Cerebellar nuclear complex (tissue), 1 donor: Measurements from ENCODE around the gene LYRM1.

Source experiments
- DNase-seq, 2 experiments: peaks; one replicate each; lab custom pipeline; 2025; lab: John Stamatoyannopoulos, UW

Gene LYRM1

DNA sequence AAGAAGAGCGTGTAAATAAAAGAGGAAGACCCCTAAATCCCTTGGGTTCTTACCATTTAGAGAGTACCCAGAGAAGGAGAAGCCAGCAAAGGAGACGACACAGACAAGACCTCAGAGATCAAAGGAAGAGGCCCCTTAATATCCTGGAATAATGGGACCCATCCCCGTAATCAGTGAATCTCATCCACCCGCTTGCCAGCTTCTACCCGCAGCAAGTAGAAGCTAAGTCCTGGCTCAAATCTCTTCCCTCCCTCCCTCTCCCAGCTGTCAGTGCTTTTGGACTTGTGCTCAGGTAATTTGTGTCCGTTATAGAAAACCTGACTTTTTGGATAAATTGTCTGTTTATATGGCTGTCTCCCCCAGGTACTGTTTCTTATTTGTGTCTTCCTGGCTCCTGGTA is 1.9 kb downstream of the LYRM1 start:
- DNase-seq, result no peak

DNA sequence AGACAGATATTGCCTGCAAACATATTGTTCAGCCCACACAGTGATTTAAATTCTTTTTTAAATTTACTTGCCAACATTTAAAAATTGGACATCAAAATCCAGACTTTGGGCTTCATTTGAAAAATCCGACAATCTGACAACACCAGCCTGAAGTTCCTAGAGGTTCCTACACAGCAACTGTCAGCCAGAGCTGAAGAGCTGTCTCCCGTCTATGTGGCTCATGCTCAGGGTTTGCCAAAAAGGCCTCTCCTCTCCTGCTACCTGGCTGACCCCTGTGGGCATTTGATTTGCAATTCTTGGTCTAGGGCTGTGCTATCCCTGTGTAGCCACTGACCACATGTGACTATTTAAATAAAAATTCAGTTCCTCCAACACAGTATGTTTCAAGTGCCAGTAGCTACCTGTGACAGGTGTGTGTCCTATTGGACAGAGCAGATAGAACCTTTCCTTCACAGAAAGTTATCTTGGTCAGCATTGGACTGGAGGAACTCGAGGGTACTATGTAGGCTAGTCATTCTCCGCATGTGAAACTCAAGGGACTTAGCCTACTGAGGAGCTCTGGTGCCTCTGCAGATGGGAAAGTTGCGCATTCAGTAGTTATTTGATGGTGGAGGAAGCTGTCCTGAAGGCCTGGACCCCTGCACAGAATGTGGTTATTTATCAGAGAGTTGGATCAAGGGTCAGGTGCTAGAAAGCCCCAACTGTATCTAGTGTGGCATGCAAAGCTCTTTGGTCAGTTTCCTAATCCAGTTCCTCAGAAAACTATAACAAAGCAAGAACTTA is 2.7 kb downstream of the LYRM1 start:
- no peak for DNase-seq

DNA sequence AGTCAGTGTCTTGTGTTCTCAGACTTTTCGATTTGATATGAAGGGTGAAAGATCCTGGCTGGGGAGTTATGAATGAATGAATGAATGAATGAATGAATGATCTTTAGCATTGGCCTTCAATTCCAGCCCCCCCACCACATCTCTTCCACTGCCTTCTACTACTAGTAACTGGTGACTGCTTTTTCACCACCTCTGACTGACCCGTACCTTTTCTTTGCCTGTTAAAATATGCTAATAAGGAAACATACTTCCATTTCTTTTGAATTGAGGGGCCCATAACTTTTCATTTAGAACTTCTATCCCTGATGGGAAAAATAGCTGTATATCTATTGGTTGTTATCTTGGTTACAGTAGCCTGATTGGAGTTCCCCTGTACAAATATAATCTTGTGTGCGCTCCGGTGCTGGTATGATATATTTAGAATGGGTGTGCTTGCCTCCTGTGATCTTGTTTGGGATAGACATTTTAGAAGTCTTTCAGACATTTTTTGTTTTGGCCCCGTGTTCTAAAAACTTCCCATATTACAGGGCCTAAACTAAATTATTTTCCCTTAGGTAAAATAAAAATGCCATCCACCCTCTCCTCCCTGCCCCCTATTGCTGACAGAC is 3.4 kb downstream of the LYRM1 start:
- DNase-seq, result no peak

DNA sequence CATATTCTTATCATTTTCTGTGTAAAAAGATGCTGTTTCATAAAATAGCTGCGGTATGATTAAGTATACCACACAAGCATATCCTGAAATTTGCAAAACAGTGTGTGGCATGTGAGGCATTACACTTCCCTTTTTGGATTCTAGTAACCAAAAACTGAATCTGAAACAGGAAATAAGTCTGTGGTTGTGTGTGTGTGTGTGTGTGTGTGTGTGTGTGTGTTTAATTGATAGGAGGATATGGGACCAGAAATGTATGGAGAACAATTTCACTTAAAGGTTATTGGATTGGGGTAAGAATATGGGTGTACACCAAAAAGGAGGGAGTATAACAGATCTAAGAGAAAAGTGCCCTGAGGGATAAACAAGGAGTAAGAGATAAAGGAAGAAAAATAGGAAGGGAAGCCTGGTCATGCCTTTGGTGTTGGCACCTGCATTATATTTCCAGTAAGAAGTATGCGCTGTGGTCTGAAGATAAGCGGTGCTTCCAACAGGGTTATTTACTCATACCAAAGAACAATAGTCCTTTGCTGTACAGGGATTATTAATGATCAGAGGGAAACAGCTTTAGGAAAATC is 4.0 kb downstream of the LYRM1 start:
- no peak for DNase-seq

DNA sequence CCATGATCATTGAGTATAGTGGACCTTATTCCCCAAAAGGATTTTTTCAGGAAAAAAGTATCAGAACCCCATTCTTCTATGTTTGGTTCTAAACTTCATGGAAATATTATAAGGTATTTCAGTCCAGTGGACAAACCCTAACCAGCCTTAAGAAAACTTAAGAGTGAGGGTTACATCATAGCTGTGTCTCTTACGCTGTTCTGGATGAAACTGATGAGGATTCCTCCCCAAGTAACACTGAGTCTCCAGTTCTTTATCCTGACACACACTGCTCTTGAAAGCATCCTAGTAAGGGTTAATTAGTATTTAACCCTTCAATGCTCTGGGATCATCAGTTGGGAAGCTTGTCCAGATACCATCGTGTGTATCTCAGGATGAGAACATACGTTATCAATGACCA is 5.0 kb downstream of the LYRM1 start:
- DNase-seq, result no peak

DNA sequence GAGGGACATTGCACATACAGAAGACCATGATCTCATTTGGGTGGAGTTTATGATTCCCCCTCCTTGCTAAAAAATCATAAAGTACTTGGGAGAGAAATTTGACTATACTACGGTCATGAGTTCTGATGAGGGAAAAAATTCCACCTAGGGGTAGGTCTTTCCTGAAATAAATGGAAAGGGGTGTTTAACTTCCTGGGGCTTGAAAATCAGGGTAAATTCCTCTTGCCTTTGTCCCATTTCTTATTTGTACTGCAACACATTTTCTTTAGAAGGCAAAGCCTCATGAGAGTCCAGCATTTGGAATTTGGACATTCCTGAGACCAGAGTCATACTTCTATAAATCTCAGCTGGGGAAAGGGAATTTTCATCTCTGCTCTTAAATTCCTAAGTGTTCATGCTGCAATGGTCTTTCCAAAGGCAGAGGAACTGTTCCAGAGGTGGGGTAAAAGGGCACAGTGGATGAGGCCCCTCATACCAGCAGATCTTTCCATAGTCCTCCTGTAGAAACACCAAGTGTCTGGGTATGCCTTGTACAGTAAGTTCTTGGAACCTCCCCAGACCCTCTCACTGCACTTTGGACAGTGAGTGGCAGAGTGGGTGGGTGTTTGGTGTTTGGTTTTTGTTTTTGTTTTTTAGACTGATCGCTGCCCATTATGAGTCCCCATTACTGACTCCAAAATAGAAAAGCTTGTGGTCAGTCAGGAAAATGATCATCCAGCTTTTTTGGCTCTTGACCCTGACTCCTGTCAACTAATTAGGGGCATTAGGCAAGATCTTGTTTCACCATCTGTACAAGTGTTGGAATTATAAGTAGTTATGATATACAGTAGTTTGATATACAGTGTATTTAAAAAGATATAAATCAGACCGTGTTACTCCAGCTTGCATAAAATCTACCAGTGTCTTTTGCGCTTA is 6.0 kb downstream of the LYRM1 start:
- no peak for DNase-seq

DNA sequence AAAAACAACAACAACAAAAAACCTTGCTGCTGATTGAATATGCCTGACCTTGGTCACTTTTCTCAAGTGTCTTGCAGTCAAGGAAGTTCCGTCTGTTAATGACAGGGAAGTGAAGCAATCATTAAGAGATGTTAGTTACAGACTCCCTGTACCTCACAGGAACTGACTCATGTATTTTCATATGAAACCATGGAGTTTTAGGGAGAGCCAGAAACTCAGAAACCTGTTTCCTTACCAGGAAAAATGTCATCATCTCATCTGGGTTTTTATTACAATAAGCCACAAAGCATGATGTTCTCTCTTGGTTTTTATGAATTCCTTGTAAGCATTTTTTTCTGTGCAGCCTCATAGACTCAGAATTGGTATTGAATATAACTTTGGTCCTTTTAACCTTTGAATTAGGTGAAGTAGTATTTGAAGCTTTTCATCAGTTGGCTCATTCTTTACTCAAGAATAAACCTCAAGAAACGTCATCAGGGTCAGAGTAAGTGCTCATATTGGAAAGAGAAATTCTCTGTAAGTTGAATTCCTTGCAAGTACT is 10.3 kb downstream of the LYRM1 start:
- no peak for DNase-seq

DNA sequence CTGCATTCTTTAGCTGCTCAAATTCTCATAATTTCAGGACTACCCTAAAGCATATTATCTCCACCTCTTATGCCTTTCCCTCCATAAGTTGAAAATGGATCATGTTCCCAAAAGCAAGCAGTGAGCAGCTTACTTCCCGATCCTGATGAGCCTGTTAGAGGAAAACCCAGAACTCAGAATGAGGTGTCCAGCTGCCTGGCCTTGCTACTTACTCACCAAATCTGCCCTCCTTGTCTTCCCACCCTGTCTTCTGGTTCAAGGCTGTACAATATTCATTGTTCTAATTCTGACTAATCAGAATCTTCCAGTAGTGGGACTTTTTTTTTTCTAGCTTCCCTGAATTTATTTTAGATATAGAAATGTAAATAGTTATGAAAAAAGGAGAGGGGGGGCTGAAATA is 10.8 kb downstream of the LYRM1 start:
- no peak for DNase-seq

DNA sequence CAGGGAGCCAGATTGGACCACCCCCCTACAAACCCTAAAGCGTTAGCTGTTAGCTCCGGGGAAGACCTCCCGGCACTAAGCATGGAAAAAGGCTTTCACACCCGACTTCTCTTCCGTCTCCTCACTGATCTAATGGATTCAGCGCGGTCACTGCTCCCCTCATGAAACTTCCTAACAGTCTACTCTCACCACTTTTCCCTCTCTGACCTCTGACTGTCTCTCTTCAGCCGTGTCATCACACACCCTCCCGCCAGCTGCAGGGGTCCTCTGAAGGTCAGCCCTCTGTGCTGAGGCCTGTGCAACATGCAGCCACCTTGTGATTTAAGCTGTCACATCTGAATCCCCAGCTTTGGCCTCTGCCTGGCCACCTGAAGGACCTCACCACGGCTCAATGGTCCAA is 15.7 kb downstream of the LYRM1 start:
- DNase-seq, result no peak

DNA sequence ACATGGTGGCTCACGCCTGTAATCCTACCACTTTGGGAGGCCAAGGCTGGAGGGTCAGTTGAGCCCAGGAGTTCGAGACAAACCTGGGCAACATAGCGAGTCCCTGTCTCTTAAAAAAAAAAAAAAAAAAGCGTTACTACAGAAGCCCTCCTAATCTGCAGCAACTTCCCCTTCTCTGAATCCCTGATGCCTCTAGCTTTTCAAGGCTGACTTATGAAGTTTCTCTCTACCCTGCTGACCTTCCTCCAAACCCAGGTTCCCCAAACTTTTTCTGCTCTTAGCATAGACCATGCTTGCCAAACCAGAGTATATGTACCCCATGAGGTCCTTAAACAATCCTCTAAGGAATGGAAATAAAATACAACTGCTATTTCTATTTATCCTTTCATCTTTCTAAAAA is 16.4 kb downstream of the LYRM1 start:
- DNase-seq, result no peak

DNA sequence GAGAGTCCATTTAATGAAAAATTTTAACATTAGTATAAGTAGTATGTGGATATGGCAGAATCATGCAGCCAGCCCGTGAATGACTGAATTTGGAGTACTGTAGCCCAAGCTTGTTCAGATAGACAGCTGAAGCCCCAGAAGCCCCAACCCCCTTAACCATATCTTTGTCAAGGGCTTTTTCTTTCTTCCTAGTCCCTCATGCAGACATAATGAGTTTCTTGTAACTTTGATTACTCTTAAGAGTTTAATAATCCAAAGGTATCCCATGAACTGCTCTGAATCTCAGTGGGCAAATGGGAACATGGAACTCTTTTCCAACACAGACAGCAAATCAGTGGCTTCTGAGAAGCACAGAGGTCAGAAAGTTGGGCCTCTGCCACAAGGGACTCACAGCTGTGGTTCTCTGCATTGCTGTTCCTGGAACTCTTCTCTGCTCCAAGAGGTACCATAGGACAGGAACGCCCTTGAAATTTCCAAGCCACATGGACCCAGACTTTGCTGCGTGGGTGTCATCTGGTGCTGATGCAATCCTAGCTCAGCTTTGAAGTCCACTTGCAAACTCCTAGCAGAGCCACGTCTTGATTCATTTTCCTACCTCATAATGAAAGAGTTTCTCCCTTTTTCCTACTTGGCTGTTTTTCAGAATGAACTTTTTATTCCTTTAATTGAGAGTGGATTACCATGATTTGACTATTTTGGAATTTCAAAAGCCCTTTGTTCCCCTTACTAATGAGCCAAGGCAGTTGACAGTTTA is 18.1 kb downstream of the LYRM1 start:
- DNase-seq, result no peak

DNA sequence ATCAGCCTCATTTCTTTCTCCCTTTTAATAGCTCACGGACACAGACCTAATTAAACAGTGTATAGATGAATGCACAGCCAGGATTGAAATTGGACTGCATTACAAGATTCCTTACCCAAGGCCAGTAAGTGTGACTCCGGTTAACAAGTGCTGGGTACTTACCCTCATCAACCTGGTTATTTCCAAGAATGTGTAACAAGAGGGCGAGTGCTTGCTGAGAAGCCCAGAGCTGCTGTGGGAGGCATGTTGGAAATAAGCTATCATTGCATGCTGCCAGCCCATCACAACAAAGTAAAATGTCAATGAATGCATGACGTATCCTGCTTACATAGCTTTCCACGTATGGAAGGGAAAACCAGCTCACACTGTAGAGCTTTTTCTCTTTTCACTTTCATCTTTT is 19.5 kb downstream of the LYRM1 start:
- no peak for DNase-seq

DNA sequence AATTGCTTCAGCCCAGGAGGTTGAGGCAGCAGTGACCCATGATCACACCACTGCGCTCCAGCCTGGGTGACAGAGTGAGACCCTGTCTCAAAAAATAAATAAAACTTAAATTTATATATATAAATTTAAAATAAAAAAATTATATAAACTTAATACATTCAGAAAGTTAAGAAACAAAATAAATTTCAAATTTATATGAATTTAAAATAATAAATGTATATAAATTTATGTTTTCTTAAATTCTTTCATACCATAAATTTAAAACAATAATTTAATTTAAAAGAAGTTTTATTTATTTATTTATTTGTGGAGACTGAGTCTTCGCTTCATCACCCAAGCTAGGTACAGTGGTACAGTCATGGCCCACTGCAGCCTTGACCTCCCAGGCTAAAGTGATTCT is 20.2 kb downstream of the LYRM1 start:
- no peak for DNase-seq

DNA sequence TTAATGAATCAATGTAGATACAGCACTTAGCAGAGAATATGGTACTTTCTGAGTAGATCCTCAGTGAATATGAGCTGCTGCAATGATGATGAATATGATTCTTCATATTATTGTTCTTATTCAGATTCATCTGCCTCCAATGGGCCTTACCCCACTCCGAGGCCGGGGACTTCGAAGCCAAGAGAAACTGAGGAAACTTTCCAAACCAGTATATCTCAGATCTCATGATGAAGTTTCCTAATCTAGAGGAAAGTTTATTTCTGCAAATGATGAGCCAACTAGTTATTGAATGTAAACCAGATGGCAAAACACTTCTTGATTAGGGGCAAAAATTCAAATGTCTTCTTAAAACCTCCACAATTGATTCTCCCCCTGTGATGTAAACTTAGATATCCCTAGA is 23.3 kb downstream of the LYRM1 start:
- no peak for DNase-seq

DNA sequence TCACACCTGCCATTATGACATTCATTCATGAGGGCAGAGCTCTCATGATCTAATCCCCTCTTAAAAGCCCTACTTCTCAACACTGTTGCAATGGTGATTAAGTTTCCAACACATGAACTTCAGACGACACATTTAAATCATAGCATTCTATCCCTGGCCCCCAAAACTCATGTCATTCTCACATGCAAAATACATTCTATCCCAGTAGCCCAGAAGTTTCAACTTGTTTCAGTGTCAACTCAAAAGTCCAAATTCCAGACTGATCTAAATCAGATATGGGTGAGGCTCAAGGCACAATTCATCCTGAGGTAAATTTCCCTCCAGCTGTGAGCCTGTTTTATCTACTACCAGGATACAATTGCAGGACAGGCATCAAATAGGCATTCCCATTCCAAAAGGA is 25.2 kb downstream of the LYRM1 start:
- DNase-seq, result no peak

DNA sequence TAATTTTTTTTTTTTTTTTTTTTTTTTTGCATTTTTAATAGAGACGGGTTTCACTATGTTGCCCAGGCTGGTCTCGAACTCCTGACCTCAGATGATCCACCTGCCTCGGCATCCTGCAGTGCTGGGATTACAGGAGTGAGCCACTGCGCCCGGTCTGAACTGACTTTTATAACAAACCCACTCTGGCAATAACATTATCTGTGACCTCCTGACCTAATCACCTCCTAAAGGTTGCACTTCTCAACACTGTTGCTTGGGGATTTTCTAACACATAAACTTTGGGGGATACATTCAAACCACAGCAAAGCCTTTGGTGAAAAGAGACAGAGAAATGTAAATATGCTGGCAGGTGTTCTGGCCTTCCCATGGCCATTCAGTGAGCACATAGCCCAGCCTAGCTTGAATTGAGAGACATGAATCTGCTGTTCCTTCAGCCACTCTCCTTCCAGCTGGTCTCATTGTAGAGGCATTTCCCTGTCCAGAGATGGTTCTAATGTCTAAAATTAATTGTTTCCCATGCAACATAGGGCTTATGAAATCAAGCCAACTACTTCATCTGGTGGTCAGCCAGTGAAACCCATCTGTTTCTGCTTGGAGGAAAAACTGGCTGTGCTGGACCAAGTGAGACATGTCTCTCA is 28.3 kb downstream of the LYRM1 start:
- DNase-seq, result peak; percentile 39 to 80

DNA sequence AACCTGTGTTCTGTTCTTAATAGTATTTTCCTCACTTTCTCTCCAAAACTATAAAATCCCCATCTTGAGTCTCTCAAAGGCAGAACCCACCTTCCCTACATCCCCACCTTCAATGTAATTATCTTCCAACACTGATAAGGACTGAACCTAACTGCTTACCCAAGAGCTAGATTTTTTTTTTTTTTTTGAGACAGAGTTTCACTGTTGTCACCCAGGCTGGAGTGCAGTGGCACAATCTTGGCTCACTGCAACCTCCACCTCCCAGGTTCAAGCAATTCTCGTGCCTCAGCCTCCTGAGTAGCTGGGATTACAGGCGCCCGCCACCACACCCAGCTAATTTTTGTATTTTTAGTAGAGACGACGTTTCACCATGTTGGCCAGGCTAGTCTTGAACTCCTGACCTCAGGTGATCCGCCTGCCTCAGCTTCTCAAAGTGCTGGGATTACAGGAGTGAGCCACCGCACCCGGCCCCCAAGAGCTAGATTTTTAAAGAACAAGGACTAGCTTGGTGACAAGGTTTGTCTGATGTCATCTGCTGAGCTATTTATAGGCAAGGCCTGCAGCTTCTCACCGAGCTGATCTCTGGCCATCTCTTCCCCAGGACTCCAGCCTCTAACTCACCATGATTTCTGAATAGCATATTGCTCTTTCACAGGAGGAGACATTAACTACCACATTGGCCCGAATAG is 29.2 kb downstream of the LYRM1 start:
- DNase-seq, result peak; percentile 68 to 86

DNA sequence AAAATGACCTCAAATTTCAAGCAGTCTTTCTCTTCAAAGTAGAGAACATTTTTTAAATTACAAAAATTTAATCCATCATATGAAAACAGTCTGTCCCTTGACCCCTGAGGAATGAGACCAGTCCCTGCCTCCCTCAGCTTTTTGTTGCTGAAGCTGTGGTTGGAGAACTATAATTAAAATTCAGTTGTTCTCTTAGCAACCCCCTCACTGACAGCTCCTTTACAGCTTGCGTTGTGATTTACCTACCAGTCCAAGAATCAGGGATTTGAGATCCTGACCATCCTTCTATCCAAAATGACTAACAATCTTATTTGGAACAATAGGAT is 29.8 kb downstream of the LYRM1 start:
- no peak for DNase-seq

DNA sequence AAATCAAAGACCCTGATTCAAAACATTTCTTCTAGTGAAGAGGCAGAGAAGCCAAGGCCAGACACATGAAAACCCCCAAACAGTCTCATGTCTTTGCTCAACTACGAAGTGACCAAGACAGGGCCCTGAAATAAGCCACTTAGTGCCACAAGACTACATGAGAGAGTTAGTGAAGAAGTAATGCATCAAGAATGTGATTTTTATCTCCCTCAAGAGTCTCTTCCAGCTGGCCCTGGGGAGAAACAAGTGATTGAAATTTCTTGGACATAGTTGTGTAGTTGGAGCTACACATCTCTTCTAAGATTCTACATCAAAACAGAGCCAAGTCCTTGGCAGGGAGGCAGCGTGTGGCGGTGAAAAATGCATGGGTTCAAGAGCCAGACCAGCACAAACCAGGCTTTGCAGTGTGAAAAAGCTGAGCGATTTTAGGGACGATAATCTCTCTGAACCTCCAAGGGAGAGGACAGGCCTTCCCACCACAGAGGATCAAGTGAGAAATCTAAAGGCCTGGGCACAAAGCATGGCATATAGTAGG is 30.6 kb downstream of the LYRM1 start:
- DNase-seq, result no peak

DNA sequence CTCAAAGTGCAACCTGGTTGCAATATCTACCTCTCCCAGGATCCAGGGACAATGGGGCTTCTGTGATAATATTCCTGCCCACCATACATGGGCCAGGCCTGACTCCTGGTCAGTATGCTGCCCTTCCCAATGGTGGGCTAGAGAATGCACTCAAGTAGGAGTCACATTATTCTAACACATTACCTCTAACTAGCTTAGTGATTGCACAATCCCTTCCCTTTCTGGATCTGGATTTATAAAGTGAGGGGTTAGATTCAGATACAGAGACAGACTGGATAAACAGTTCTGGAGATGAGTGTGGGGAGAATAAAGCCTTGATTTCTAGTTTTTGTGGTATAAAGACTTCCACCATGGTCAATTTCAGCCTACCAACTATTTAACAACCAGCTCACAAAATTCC is 33.0 kb downstream of the LYRM1 start:
- no peak for DNase-seq
